ENCODE results near the gene ADARB2.

The ADARB2 gene

DNA sequence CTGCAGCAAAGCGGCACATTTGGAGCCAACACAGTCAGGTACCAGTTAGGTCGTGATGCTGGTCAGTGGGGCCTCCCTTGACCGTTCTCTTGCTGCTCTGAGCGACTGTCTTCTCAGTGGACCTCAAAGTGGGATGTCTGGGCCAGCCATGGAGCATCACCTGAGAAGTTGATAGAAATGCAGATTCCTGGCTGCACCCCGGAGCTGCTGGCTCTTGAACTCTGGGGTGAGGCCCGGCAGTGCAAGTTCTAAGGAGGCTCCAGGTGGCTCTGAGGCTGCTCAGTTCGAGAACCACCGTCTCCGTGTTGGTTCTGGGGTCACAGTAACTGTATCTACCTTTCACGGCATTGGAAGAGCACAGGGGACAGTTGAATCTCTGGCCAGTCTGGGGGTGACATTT is 533.6 kb downstream of the ADARB2 start:
- H2AFZ ChIP-seq (ENCODE audit: low read depth): no peak overlapping the region
- no peak for TF ChIP-seq CTCF (conservative IDR thresholded peaks at IDR 0.05; ENCODE audit: low read depth, low read length)
- H4K20me1 ChIP-seq (ENCODE audit: insufficient read depth): no peaks in the 10 kb centered on the region
- no peaks in the 10 kb centered on the region for H3K36me3 ChIP-seq (ENCODE audit: insufficient read depth)
- H3K4me2 ChIP-seq: no peak overlapping the region
- H3K27ac ChIP-seq: no peak overlapping the region
- no peak overlapping the region for H3K9ac ChIP-seq
- no peaks in the 10 kb centered on the region for H3K27me3 ChIP-seq (ENCODE audit: insufficient read depth, low read depth)
- no peak overlapping the region for H3K4me3 ChIP-seq (IDR thresholded peaks at IDR 0.05; ENCODE audit: insufficient read depth, low read depth, low read length)
- H3K4me1 ChIP-seq (ENCODE audit: low read depth, poor library complexity, severe bottlenecking): no peaks in the 10 kb centered on the region
- H3K79me2 ChIP-seq (ENCODE audit: insufficient read depth, low read depth): no peaks in the 10 kb centered on the region

- Histone ChIP-seq H3K4me3 (IDR thresholded peaks at IDR 0.05; ENCODE audit: insufficient read depth, low read depth, low read length) (no peak overlapping the region), H4K20me1 (ENCODE audit: insufficient read depth) (no peaks in the 10 kb centered on the region), H3K27me3 (ENCODE audit: insufficient read depth, low read depth) (no peaks in the 10 kb centered on the region), H3K4me1 (ENCODE audit: low read depth, poor library complexity, severe bottlenecking) (no peaks in the 10 kb centered on the region), H3K36me3 (ENCODE audit: insufficient read depth) (no peaks in the 10 kb centered on the region), H3K4me2 (no peak overlapping the region), H3K27ac (no peak overlapping the region), H3K9ac (no peak overlapping the region), H3K79me2 (ENCODE audit: insufficient read depth, low read depth) (no peaks in the 10 kb centered on the region), H2AFZ (ENCODE audit: low read depth) (no peak overlapping the region)
- no peak for TF ChIP-seq CTCF (conservative IDR thresholded peaks at IDR 0.05; ENCODE audit: low read depth, low read length)
These were observed 534.1 kb downstream of the ADARB2 start for GRCh38 chr10:1203216-1203615.

DNA sequence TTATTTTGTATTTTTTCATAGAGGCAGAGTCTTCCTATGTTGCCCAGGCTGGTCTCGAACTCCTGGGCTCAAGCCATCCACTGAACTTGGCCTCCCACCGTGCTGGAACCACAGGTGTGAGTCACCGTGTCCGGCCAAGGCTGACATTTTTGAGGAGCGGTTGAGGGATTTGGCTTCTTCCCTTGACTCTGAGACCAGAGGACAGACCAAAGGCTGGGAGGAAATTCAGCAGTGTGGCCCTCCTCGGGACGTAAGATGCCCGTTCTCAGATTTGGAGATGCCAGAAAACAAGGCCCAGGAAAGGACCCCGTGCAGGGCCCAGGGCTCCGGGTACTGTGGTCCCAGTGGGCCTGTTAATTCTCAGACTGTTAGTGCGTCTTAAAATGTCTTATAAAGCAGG is 535.0 kb downstream of the ADARB2 start:
- Histone ChIP-seq H2AFZ (ENCODE audit: low read depth) (no peak overlapping the region), H3K27me3 (ENCODE audit: insufficient read depth, low read depth) (no peaks in the 10 kb centered on the region), H3K79me2 (ENCODE audit: insufficient read depth, low read depth) (no peaks in the 10 kb centered on the region), H3K4me3 (IDR thresholded peaks at IDR 0.05; ENCODE audit: insufficient read depth, low read depth, low read length) (no peak overlapping the region), H3K4me1 (ENCODE audit: low read depth, poor library complexity, severe bottlenecking) (no peaks in the 10 kb centered on the region), H4K20me1 (ENCODE audit: insufficient read depth) (no peaks in the 10 kb centered on the region), H3K4me2 (no peak overlapping the region), H3K27ac (no peak overlapping the region), H3K9ac (no peak overlapping the region), H3K36me3 (ENCODE audit: insufficient read depth) (no peaks in the 10 kb centered on the region)
- TF ChIP-seq CTCF (conservative IDR thresholded peaks at IDR 0.05; ENCODE audit: low read depth, low read length): no peak

- Histone ChIP-seq H3K27ac (no peak overlapping the region), H3K27me3 (ENCODE audit: insufficient read depth, low read depth) (no peaks in the 10 kb centered on the region), H3K9ac (no peak overlapping the region), H3K4me1 (ENCODE audit: low read depth, poor library complexity, severe bottlenecking) (no peaks in the 10 kb centered on the region), H2AFZ (ENCODE audit: low read depth) (no peak overlapping the region), H3K36me3 (ENCODE audit: insufficient read depth) (no peaks in the 10 kb centered on the region), H3K4me3 (IDR thresholded peaks at IDR 0.05; ENCODE audit: insufficient read depth, low read depth, low read length) (no peak overlapping the region), H3K79me2 (ENCODE audit: insufficient read depth, low read depth) (no peaks in the 10 kb centered on the region), H3K4me2 (no peak overlapping the region), H4K20me1 (ENCODE audit: insufficient read depth) (no peaks in the 10 kb centered on the region)
- no peak for TF ChIP-seq CTCF (conservative IDR thresholded peaks at IDR 0.05; ENCODE audit: low read depth, low read length)
These were observed 536.2 kb downstream of the ADARB2 start for GRCh38 chr10:1200866-1201807.
